HG03025 (cell line): ENCODE results near the gene GMIP.
"Not testable (repeated sequence)": the region's sequence is repeated elsewhere in the genome, so short reads cannot be mapped to it uniquely, and the experiment has no call there.

Experiments
- ATAC-seq: cut with Tn5 transposase; IDR thresholded peaks from one replicate; pipeline ENCODE4 v1.9.1; 2021; ENCODE audit warnings: mild to moderate bottlenecking, moderate library complexity; ENCODE audit not compliant: unreplicated experiment, low FRiP score

The GMIP gene

GRCh38 chr19:19643158-19644053 lies at the start of gene GMIP:
Gene GMIP, minus strand, starts transcription at chr19:19643657. Its CDS starts 128 bp downstream, at chr19:19643529.
- ATAC-seq: peak; percentile 47

GRCh38 chr19:19691683-19692082 lies 48.2 kb upstream of the GMIP start:
- no peak for ATAC-seq

GRCh38 chr19:19689023-19689422 lies 45.6 kb upstream of the GMIP start:
- not testable (repeated sequence) for ATAC-seq

- no peak for ATAC-seq
Observed at GRCh38 chr19:19687090-19687489, 43.6 kb upstream of the GMIP start.

GRCh38 chr19:19686580-19686979 lies 43.1 kb upstream of the GMIP start:
- ATAC-seq: no peak

GRCh38 chr19:19686119-19686518 lies 42.7 kb upstream of the GMIP start:
- not testable (repeated sequence) for ATAC-seq

- no peak for ATAC-seq
Observed at GRCh38 chr19:19679176-19680073, 36.0 kb upstream of the GMIP start.

- no peak for ATAC-seq
Observed at GRCh38 chr19:19677579-19677978, 34.1 kb upstream of the GMIP start.

GRCh38 chr19:19674315-19674714 lies 30.9 kb upstream of the GMIP start:
- ATAC-seq: no peak

GRCh38 chr19:19672816-19673215 lies 29.4 kb upstream of the GMIP start:
- ATAC-seq: no peak

GRCh38 chr19:19670070-19670551 lies 26.7 kb upstream of the GMIP start:
- no peak for ATAC-seq

GRCh38 chr19:19668230-19669012 lies 25.0 kb upstream of the GMIP start, which contains the start of gene ZNF101:
Gene ZNF101, plus strand, starts transcription at chr19:19668839. Its CDS starts 125 bp downstream, at chr19:19668964.
- ATAC-seq: peak; percentile 55

- not testable (repeated sequence) for ATAC-seq
Observed at GRCh38 chr19:19665420-19665948, 22.0 kb upstream of the GMIP start.

- ATAC-seq: peak; percentile 73
Observed at GRCh38 chr19:19663256-19664120, 20.0 kb upstream of the GMIP start, which contains the start of gene ATP13A1. Gene ATP13A1, minus strand, starts transcription at chr19:19663676. Its CDS starts 10 bp downstream, at chr19:19663666.

GRCh38 chr19:19662871-19663255 lies 19.4 kb upstream of the GMIP start:
- ATAC-seq: no peak

- ATAC-seq: no peak
Observed at GRCh38 chr19:19662344-19662743, 18.9 kb upstream of the GMIP start.

- ATAC-seq: peak; percentile 29
Observed at GRCh38 chr19:19661675-19662251, 18.3 kb upstream of the GMIP start.

- ATAC-seq: no peak
Observed at GRCh38 chr19:19661141-19661674, 17.8 kb upstream of the GMIP start.
